ENCODE data around the gene RTN1.
"Not testable (repeated sequence)": the region's sequence is repeated elsewhere in the genome, so short reads cannot be mapped to it uniquely, and the experiment has no call there.

Gene RTN1

DNA sequence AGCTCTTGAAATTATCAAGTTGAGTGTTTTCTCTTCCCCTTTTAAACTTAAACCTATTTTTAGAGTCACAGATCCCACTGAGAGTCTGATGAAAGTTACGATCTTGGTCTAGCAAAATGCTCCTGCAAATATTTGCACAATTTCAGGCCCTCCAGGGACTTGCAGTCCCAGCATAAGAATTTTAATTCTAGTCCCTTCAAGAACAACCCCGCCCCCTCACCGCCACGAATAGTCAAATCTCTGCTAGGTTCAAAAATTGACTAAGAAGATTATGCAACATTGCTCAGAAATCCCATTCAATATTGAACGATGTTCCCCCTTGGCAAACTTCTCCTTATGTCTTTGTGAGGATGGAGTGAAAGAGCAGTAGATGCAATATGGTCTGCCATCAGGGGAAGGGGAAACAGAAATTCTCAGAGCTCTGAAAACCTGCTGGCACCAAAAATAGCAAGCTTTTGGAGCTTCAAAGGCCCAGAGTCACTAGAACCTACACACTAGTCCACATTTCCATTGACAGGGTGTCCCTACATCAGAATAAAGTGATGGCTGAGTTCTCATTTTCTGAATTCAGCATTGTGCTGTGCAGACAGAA is 166.4 kb downstream of the RTN1 start:
- DNase-seq = peak in 2 of 4 experiments; percentile 8 to 10

GRCh38 chr14:59699442-59699841 is 171.1 kb downstream of the RTN1 start:
- DNase-seq = peak; percentile 49 to 79 (median 68)

GRCh38 chr14:59698793-59699192 is 171.8 kb downstream of the RTN1 start:
- peak in 1 of 4 experiments; percentile 4 for DNase-seq

DNA sequence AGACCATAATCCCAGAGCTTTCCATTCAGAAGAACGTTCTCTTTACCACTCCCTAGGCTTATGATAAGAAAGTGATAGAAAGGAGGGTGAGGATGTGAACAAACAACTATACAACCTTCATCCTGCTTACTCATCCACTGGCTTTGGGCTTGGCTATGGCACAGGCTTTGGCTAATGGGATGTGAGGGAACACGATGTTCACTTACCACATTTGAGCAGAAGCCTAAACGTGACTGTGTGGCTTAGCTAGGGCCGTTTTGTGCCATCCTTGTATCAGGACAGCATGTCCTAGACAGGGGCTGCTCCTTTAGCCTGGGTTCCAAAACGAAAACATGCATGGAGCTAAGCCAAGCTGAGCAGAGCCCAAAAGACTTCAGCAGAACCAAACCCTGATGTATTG is 175.4 kb downstream of the RTN1 start:
- DNase-seq = no peak

DNA sequence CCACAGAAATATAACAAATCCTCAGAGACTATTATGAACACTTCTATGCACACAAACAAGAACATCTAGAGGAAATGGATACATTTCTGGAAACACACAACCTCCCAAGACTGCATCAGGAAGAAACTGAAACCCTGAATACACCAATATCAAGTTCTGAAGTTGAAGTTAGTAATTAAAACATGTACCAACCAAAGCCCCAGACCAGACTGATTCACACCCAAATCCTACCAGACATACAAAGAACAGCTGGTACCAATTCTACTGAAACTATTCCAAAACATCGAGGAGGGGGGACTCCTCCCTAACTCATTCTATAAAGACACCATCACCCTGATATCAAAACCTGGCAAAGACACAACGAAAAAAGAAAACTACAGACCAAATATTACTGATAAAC is 179.3 kb downstream of the RTN1 start:
- DNase-seq = no peak

- DNase-seq = no peak
These were observed 180.2 kb downstream of the RTN1 start for GRCh38 chr14:59690426-59690825.

- peak; percentile 54 to 72 (median 61) for DNase-seq
These were observed 182.1 kb downstream of the RTN1 start for GRCh38 chr14:59688224-59689170.

- DNase-seq = no peak
These were observed 182.9 kb downstream of the RTN1 start for GRCh38 chr14:59687663-59688062.

DNA sequence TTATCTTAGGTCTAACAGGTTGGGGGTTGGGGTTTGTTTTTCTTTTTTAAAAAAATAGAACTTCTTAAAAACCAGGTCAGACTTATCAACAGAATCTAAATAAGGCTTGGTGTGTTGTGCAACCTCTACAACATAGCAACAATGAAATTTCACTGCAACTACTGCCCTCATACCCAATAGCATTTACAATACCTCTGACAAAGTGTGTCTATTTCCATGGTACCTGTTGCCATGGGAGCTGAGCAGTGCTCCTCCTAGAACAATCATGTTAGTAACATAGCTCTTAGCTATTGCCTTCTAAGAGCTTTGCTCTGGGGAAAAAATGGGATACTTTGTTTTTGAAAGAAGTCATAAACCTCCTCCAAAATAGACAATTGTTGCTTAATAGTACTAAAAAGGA is 190.7 kb downstream of the RTN1 start:
- no peak for DNase-seq

DNA sequence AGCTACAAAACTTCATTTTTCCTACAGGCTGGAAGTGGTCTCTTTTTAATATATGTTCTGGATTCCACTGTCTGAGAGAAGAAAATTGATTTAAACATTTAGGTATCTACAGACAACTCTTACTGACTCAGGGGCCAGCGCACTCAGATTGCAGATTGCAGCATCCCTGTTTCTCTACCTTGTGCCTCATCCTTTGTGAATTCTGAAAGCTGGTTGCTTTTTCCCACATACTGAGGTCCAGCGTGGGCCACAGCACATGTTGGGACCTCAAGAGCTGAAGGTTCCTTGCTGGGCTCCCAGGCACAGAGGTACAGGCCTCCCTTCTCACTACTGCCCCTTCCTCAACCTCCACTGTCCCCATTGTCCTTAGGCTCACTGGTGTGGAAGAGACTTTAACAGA is 192.2 kb downstream of the RTN1 start:
- DNase-seq = no peak

DNA sequence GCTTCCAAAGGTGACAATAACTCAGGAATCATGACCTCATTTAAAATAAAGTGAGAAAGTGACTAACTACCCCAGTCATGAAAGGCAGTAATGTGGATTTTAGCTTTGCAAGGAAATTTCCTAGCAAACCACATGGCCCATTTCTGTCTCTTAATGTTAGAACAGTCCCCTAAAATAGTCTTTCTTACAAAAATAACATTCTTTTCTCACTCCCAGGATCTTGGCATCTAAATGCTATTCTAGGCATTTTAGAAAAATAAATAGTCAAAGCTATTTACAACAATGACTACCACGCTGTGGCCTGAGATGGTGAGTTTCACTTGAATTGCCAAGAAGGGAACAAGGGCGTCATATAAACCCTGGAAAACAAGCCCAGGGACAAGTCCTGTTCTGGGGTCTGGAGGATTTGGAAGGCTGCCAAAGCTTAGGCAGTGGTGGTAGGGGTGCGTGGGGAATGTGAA is 192.8 kb downstream of the RTN1 start:
- DNase-seq = no peak

DNA sequence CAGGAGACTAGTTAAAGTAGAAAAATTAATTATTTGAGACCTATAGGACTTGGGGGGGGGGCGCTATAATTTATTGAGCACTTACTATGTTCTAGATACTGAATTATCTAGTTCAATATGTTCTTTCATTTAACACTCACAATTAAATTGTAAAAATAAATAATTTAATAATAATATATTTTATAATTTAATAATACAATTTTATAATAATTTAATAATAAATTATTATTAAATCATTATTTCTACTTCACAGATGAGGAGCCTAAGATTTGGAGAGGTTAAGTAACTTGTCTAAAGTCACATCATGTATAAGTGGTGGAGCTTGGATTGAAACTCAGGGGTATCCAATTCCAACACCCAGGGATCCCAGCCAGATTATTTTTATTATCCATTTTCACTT is 195.2 kb downstream of the RTN1 start:
- DNase-seq = no peak

- no peak for DNase-seq
These were observed 205.8 kb downstream of the RTN1 start for GRCh38 chr14:59664741-59665140.

GRCh38 chr14:59657769-59658168 is 212.8 kb downstream of the RTN1 start:
- DNase-seq = no peak

DNA sequence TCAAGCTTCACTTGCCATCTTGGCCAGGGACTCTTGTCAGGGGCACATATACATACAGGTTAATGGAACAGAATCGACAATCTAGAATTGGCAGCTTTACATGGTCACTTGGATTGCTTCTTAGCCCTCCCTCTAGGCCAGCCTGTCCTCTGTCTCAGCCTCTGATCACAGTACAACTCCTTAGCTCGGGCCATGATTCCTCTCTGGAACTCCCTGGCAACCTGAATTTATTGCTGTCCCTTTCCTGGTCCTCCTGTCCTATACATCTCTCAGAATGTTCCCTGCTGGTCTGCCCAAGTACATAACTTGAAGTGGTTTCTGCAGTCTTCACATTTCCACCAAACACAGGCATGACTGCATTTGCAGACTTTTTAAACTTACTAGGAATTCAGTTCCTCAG is 214.1 kb downstream of the RTN1 start:
- DNase-seq = no peak

- not testable (repeated sequence) for DNase-seq
These were observed 216.4 kb downstream of the RTN1 start for GRCh38 chr14:59654131-59654530.

- not testable (repeated sequence) for DNase-seq
These were observed 223.7 kb downstream of the RTN1 start for GRCh38 chr14:59646832-59647231.

- DNase-seq = no peak
These were observed 231.7 kb downstream of the RTN1 start for GRCh38 chr14:59638885-59639284.

DNA sequence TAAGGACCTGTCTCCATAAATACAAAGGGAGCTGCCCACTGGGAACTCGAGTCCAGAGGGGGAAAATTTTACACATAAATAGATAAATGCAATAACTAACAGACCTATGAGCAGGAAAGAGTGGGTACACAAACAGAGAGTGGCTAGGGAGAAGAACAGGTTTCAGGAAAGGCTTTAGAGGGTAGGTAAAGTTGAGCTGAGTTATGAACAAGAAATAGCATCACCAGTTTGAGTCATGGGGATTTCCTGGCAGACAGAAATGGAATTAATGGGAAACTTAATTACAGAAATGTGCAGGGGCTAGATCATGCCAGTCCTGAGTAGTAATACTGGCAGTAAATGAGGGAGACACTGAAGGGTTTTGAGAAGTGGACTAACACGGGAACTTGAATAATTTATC is 236.0 kb downstream of the RTN1 start:
- no peak for DNase-seq

GRCh38 chr14:59633486-59633885 is 237.1 kb downstream of the RTN1 start:
- DNase-seq = no peak

GRCh38 chr14:59632381-59632780 is 238.2 kb downstream of the RTN1 start:
- DNase-seq = peak; percentile 46 to 66 (median 56)

- DNase-seq = peak in 3 of 4 experiments; percentile 23 to 36 (median 33)
These were observed 239.3 kb downstream of the RTN1 start for GRCh38 chr14:59631237-59631636.

- DNase-seq = peak in 3 of 4 experiments; percentile 20 to 55 (median 30)
These were observed 240.2 kb downstream of the RTN1 start for GRCh38 chr14:59630288-59630963.
